Measurements from ENCODE around the gene FBXL7.
A peak's percentile ranks its signal among the peaks of the same experiment; 100 is the strongest.

FBXL7 gene

GRCh38 chr5:15621094-15621493, 121.1 kb downstream of the FBXL7 start:
- no peak for DNase-seq

- no peak for DNase-seq
Observed at GRCh38 chr5:15623794-15624193, 123.8 kb downstream of the FBXL7 start.

- DNase-seq: no peak
Observed at GRCh38 chr5:15627109-15627508, 127.1 kb downstream of the FBXL7 start.

GRCh38 chr5:15627647-15628046, 127.7 kb downstream of the FBXL7 start:
- DNase-seq: no peak

GRCh38 chr5:15630441-15630840, 130.5 kb downstream of the FBXL7 start:
- DNase-seq: no peak

- no peak for DNase-seq
Observed at GRCh38 chr5:15634591-15635288, 134.8 kb downstream of the FBXL7 start.

- no peak for DNase-seq
Observed at GRCh38 chr5:15635289-15635616, 135.3 kb downstream of the FBXL7 start.

- DNase-seq: no peak
Observed at GRCh38 chr5:15637345-15637744, 137.4 kb downstream of the FBXL7 start.

GRCh38 chr5:15637886-15638285, 137.9 kb downstream of the FBXL7 start:
- DNase-seq: no peak

- no peak for DNase-seq
Observed at GRCh38 chr5:15638296-15638695, 138.3 kb downstream of the FBXL7 start.

GRCh38 chr5:15639288-15639687, 139.3 kb downstream of the FBXL7 start:
- no peak for DNase-seq

- DNase-seq: no peak
Observed at GRCh38 chr5:15640116-15640515, 140.1 kb downstream of the FBXL7 start.

GRCh38 chr5:15643731-15644130, 143.8 kb downstream of the FBXL7 start:
- no peak for DNase-seq

- DNase-seq: no peak
Observed at GRCh38 chr5:15645381-15646160, 145.6 kb downstream of the FBXL7 start.

- DNase-seq: no peak
Observed at GRCh38 chr5:15646371-15646770, 146.4 kb downstream of the FBXL7 start.

GRCh38 chr5:15647251-15647650, 147.3 kb downstream of the FBXL7 start:
- no peak for DNase-seq

- DNase-seq: no peak
Observed at GRCh38 chr5:15650266-15650665, 150.3 kb downstream of the FBXL7 start.

- no peak for DNase-seq
Observed at GRCh38 chr5:15654779-15655178, 154.8 kb downstream of the FBXL7 start.

GRCh38 chr5:15655683-15656082, 155.7 kb downstream of the FBXL7 start:
- DNase-seq: no peak

- no peak for DNase-seq
Observed at GRCh38 chr5:15664961-15665360, 165.0 kb downstream of the FBXL7 start.

- no peak for DNase-seq
Observed at GRCh38 chr5:15669826-15670225, 169.8 kb downstream of the FBXL7 start.

- DNase-seq: no peak
Observed at GRCh38 chr5:15674716-15675115, 174.7 kb downstream of the FBXL7 start.

GRCh38 chr5:15676591-15676990, 176.6 kb downstream of the FBXL7 start:
- peak; percentile 20 for DNase-seq

GRCh38 chr5:15679161-15679560, 179.2 kb downstream of the FBXL7 start:
- no peak for DNase-seq

- no peak for DNase-seq
Observed at GRCh38 chr5:15680455-15680854, 180.5 kb downstream of the FBXL7 start.

All from NCI-H2171 (cell line).